IMR-90 (cell line): ENCODE results near the gene HLA-DQA1. TPM values are rescaled to one million over a fixed set of nuclear protein-coding genes. Genes with fewer than 3 reads are reported as not detected.

Experiments used
- ATAC-seq: fragments of 200-7000 bp; cut with Tn5 transposase; 2 replicates; pipeline ENCODE4 v1.9.1; 2020; ENCODE audit warnings: low read depth, mild to moderate bottlenecking, moderate library complexity
- BruUV-seq: library from RNA; stranded (reverse); fragments of 400-500 nt; replicated peaks from 2 replicates; lab custom pipeline; 2021; lab: Mats Ljungman, UMichigan
- CTCF ChIA-PET: fragments of 300-600 bp; formaldehyde crosslinking; extraction: SDS; loops from one replicate; lab custom pipeline; 2021; ENCODE audit warnings: antibody characterized with exemption; lab: Yijun Ruan, JAX
- POLR2A ChIA-PET: fragments of 300-600 bp; sonication (Branson Sonifier 250); formaldehyde crosslinking; loops from one replicate; lab custom pipeline; 2022; ENCODE audit warnings: antibody characterized with exemption; ENCODE audit not compliant: unreplicated experiment; lab: Charles Lee
- DNase-seq: peaks from one replicate; pipeline ENCODE4 v3.0.0; 2013
- H2AFZ ChIP-seq: replicated peaks from 2 replicates; pipeline ENCODE3; 2013; ENCODE audit warnings: low read length, mild to moderate bottlenecking; ENCODE audit not compliant: poor library complexity
- H2AK5ac ChIP-seq: 2 replicates; pipeline ENCODE4 v1.6.1; 2013; ENCODE audit warnings: low read depth, low read length, inconsistent platforms
- H2AK9ac ChIP-seq: replicated peaks from 2 replicates; pipeline ENCODE3; 2013; ENCODE audit warnings: mild to moderate bottlenecking, low read depth, low read length, moderate library complexity; ENCODE audit not compliant: poor library complexity
- H2BK120ac ChIP-seq: 2 replicates; pipeline ENCODE4 v1.6.1; 2013; ENCODE audit warnings: low read depth, low read length, inconsistent platforms
- H2BK15ac ChIP-seq: 3 replicates; pipeline ENCODE4 v1.6.1; 2013; ENCODE audit warnings: low read depth, low read length, inconsistent platforms
- H2BK20ac ChIP-seq: 2 replicates; pipeline ENCODE4 v1.6.1; 2013; ENCODE audit warnings: low read depth, mild to moderate bottlenecking, inconsistent platforms, low read length, moderate library complexity
- H2BK5ac ChIP-seq: 2 replicates; pipeline ENCODE4 v1.6.1; 2013; ENCODE audit warnings: mild to moderate bottlenecking, low read depth, low read length, inconsistent platforms; ENCODE audit not compliant: poor library complexity, severe bottlenecking
- H3K14ac ChIP-seq: replicated peaks from 2 replicates; pipeline ENCODE4 v1.6.1; 2013; ENCODE audit warnings: low read depth, low read length, inconsistent platforms
- H3K18ac ChIP-seq: 2 replicates; pipeline ENCODE4 v1.6.1; 2013; ENCODE audit warnings: low read depth, low read length, control low read depth
- H3K23ac ChIP-seq: 2 replicates; pipeline ENCODE4 v1.6.1; 2013; ENCODE audit warnings: low read depth, low read length, inconsistent platforms
- H3K27ac ChIP-seq: 2 replicates; pipeline ENCODE4 v1.5.1; 2013; ENCODE audit warnings: mild to moderate bottlenecking, control low read depth, low read length; ENCODE audit not compliant: insufficient read depth
- H3K27me3 ChIP-seq: 2 replicates; pipeline ENCODE4 v1.6.1; 2013; ENCODE audit warnings: low read length; ENCODE audit not compliant: control insufficient read depth, insufficient read depth
- H3K36me3 ChIP-seq: 2 replicates; pipeline ENCODE4 v1.6.1; 2013; ENCODE audit warnings: low read length, mixed read lengths; ENCODE audit not compliant: control insufficient read depth, insufficient read depth
- H3K4ac ChIP-seq: 2 replicates; pipeline ENCODE4 v1.6.1; 2013; ENCODE audit warnings: low read depth, low read length, inconsistent platforms
- H3K4me1 ChIP-seq: 2 replicates; pipeline ENCODE4 v1.6.1; 2013; ENCODE audit warnings: low read length, mixed read lengths; ENCODE audit not compliant: control insufficient read depth, insufficient read depth
- H3K4me2 ChIP-seq: 2 replicates; pipeline ENCODE4 v1.6.1; 2013; ENCODE audit warnings: low read depth, mild to moderate bottlenecking, control low read depth, low read length, moderate library complexity
- H3K4me3 ChIP-seq: 2 replicates; pipeline ENCODE4 v1.5.1; 2013; ENCODE audit warnings: low read depth, mild to moderate bottlenecking, control low read depth, low read length, moderate library complexity; ENCODE audit not compliant: insufficient read depth
- H3K56ac ChIP-seq: 2 replicates; pipeline ENCODE4 v1.6.1; 2013; ENCODE audit warnings: low read length, inconsistent platforms; ENCODE audit not compliant: insufficient read depth; ENCODE audit errors: extremely low read depth
- H3K79me1 ChIP-seq, 2 experiments: 2 replicates each; pipeline ENCODE4 v1.6.1; 2013; ENCODE audit warnings: low read length in 2 of 2, inconsistent platforms in 1 of 2, low read depth in 1 of 2
- H3K9ac ChIP-seq: 2 replicates; pipeline ENCODE4 v1.6.1; 2013; ENCODE audit warnings: low read depth, low read length, control low read depth
- H3K9me1 ChIP-seq: 2 replicates; pipeline ENCODE4 v1.6.1; 2013; ENCODE audit warnings: low read length, inconsistent platforms; ENCODE audit not compliant: insufficient read depth
- H3K9me3 ChIP-seq: 2 replicates; pipeline ENCODE4 v1.6.1; 2013; ENCODE audit warnings: low read length; ENCODE audit not compliant: control insufficient read depth, insufficient read depth
- H4K20me1 ChIP-seq: 2 replicates; pipeline ENCODE4 v1.6.1; 2013; ENCODE audit warnings: low read length, inconsistent platforms; ENCODE audit not compliant: insufficient read depth
- H4K5ac ChIP-seq: 2 replicates; pipeline ENCODE4 v1.6.1; 2013; ENCODE audit warnings: mild to moderate bottlenecking, low read depth, low read length, control low read depth
- H4K8ac ChIP-seq, 2 experiments: 2 replicates each; pipeline ENCODE4 v1.6.1; 2013; ENCODE audit warnings: low read depth in 2 of 2, low read length in 2 of 2, control low read depth in 1 of 2, inconsistent platforms in 1 of 2
- H4K91ac ChIP-seq: 2 replicates; pipeline ENCODE4 v1.6.1; 2013; ENCODE audit warnings: low read depth, low read length, inconsistent platforms; ENCODE audit not compliant: insufficient read depth
- CEBPB ChIP-seq: IDR thresholded peaks from 2 replicates; pipeline ENCODE4 v1.6.1; 2012; ENCODE audit warnings: low read depth, low read length, improper control_type of control experiment
- MAZ ChIP-seq: IDR thresholded peaks from 2 replicates; pipeline ENCODE4 v1.6.1; 2012; ENCODE audit warnings: low read depth, mild to moderate bottlenecking, low read length, improper control_type of control experiment, moderate library complexity, borderline replicate concordance
- MXI1 ChIP-seq: IDR thresholded peaks from 2 replicates; pipeline ENCODE4 v1.6.1; 2012; ENCODE audit warnings: low read depth, mild to moderate bottlenecking, low read length, moderate library complexity, borderline replicate concordance
- NFE2L2 ChIP-seq: fragments of 150-350 bp; IDR thresholded peaks from 2 replicates; pipeline ENCODE4 v1.6.1; 2016; ENCODE audit warnings: low read depth, mild to moderate bottlenecking, low read length
- SMC3 ChIP-seq: fragments of 150-350 bp; IDR thresholded peaks from 2 replicates; pipeline ENCODE4 v1.6.1; 2016; ENCODE audit warnings: low read depth, mild to moderate bottlenecking, antibody characterized with exemption, low read length, moderate library complexity
- WGBS, 2 experiments: methylation state at CpG; one replicate each; pipeline versions ENCODE4 v1.1.5 to v1.1.7; 2013; ENCODE audit warnings: missing lambda C conversion rate in 2 of 2; ENCODE audit not compliant: insufficient read length in 1 of 2; ENCODE audit errors: extremely low coverage in 2 of 2; 5-methylcytosine and 5-hydroxymethylcytosine counted together
- dilution Hi-C: fragments of 300-500 bp; cut with HindIII; formaldehyde crosslinking; loops from one replicate; pipeline ENCODE4 v1.14.3; 2018; ENCODE audit warnings: low sequenced_read_pairs; ENCODE audit not compliant: unreplicated experiment
- in situ Hi-C: fragments of 300-500 bp; cut with MboI; formaldehyde crosslinking; loops from 3 replicates; pipeline ENCODE4 v1.14.3; 2019; ENCODE audit warnings: low sequenced_read_pairs, inconsistent platforms, mixed read lengths
- intact Hi-C: fragments of 100-400 bp; cut with micrococcal nuclease; formaldehyde crosslinking; loops from 2 replicates; pipeline ENCODE4 v1.10.0; 2022
- polyA plus RNA-seq, 3 experiments: library from polyadenylated mRNA; depleted of rRNA; stranded (reverse); fragments of >200 nt; gene quantifications; 2 replicates each; pipeline ENCODE4 v1.2.3, GENCODE V29; 2012; ENCODE audit warnings: low replicate concordance in 1 of 3
- total RNA-seq: library from RNA; depleted of rRNA; stranded (reverse); fragments of >200 nt; gene quantifications from 2 replicates; pipeline ENCODE4 v1.2.3, GENCODE V29; 2012
- TF ChIP-seq, protein P1 (sequence below): conservative IDR thresholded peaks from 2 replicates; pipeline ENCODE4 v1.5.1; 2012; ENCODE audit warnings: mild to moderate bottlenecking, low read depth, low read length, improper control_type of control experiment

HLA-DQA1 gene
- total and polyA plus RNA-seq, 2 of the 4 experiments (the other 2 are of a cell fraction) = not detected

DNA sequence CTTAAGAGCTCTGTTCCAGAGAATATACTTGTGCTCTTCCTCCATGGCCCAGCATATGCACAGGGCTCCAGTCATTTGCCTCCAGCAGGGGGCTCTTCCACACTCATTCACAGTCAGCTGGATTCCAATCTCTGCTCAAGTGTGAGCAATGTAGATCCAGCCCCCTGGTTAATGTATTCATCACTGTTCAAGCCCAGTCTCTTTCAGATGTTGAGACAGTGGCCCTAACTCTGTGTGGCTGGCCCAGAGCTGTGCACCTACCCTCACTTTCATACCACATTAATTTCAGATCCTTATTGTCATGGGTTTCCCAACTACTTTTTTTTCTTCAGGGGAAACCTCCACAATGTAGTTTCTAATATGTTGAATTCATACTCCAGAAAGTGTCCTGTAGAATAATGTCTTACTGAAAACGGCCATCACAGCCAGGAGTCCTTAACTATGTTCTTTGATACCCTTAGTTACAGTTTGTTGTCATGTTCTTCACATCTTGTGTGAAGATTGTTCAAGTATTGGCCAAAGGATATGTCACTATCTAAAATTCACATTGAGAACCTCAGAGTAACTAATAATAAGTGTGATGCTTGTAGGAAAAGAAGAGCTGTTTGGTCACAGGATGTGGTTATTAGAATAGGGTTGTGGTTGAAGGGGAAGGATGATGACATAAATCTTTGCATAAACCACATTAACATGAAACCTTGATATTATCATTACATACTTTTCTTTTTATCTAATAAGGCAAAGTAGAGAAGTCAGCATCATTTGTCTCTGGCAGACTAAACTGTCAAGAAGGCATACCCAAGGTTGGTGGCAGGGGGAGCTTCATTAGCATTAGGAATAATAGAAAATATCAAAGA is 14.4 kb upstream of the HLA-DQA1 start:
- Histone ChIP-seq H2BK120ac (no peak overlapping the region), H3K9ac (no peak overlapping the region), H3K14ac (no peak overlapping the region), H3K27me3 (no peaks in the 10 kb centered on the region), H3K79me1 (no peaks in the 10 kb centered on the region), H4K20me1 (no peaks in the 10 kb centered on the region), H2BK20ac (no peak overlapping the region), H3K4ac (no peak overlapping the region), H3K56ac (no peak overlapping the region), H3K9me3 (no peaks in the 10 kb centered on the region), H2AK9ac (no peak overlapping the region), H3K36me3 (no peaks in the 10 kb centered on the region), H3K4me2 (no peak overlapping the region), H4K91ac (no peak overlapping the region), H2BK15ac (no peak overlapping the region), H2AFZ (no peak overlapping the region), H2BK5ac (no peak overlapping the region), H3K4me3 (no peak overlapping the region), H3K9me1 (no peaks in the 10 kb centered on the region), H3K18ac (no peak overlapping the region), H2AK5ac (no peak overlapping the region), H3K23ac (no peak overlapping the region), H4K5ac (no peak overlapping the region), H4K8ac (no peak overlapping the region), H3K4me1 (no peaks in the 10 kb centered on the region), H3K27ac (no peak overlapping the region)
- no CpG with 5 or more reads among the region's 1 CpG for whole genome bisulfite sequencing, 2 experiments
- CTCF ChIA-PET = no interaction called here
- no peak for TF ChIP-seq CEBPB
- TF ChIP-seq MXI1 = no peak
- TF ChIP-seq MAZ = no peak
- no peak for TF ChIP-seq NFE2L2
- no peak for TF ChIP-seq SMC3
- TF ChIP-seq, protein P1, sequence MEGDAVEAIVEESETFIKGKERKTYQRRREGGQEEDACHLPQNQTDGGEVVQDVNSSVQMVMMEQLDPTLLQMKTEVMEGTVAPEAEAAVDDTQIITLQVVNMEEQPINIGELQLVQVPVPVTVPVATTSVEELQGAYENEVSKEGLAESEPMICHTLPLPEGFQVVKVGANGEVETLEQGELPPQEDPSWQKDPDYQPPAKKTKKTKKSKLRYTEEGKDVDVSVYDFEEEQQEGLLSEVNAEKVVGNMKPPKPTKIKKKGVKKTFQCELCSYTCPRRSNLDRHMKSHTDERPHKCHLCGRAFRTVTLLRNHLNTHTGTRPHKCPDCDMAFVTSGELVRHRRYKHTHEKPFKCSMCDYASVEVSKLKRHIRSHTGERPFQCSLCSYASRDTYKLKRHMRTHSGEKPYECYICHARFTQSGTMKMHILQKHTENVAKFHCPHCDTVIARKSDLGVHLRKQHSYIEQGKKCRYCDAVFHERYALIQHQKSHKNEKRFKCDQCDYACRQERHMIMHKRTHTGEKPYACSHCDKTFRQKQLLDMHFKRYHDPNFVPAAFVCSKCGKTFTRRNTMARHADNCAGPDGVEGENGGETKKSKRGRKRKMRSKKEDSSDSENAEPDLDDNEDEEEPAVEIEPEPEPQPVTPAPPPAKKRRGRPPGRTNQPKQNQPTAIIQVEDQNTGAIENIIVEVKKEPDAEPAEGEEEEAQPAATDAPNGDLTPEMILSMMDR = peak; percentile 22; the same call in 1 of the 2 replicates
- dilution Hi-C loops (no loop called here), in situ Hi-C loops (no loop called here), intact Hi-C loops (loop anchor here (1.0 kb wide), 1 partner anchor 175 kb away; no protein-coding TSS in a partner anchor)
- DNase-seq = peak; percentile 28
- POLR2A ChIA-PET = no interaction called here
- BruUV-seq = no TSS peak
- peak; percentile 80 for ATAC-seq
